ENCODE measurements around the gene NPBWR2. TPM values are rescaled to one million over a fixed set of nuclear protein-coding genes. Genes with fewer than 3 reads are reported as not detected.

The NPBWR2 gene
- total RNA-seq, 1 experiment from 2014 or later = not detected

GRCh38 chr20:64106435-64106961, 867 bp downstream of the NPBWR2 start:
- H3K27ac Mint-ChIP-seq (ENCODE audit: low read depth, unreplicated experiment) = no peak overlapping the region
- H3K36me3 Mint-ChIP-seq (ENCODE audit: insufficient read depth, unreplicated experiment) = peaks cover 5% of the 10 kb centered on the region
- no peaks in the 10 kb centered on the region for H3K9me3 Mint-ChIP-seq (ENCODE audit: unreplicated experiment)
- no TSS peak for BruUV-seq (replicated peaks)
- peaks cover 46% of the 10 kb centered on the region for H3K27me3 Mint-ChIP-seq (ENCODE audit: insufficient read depth, unreplicated experiment)
- POLR2A ChIA-PET = no interaction called here
- intact Hi-C loops (cut with micrococcal nuclease) = no loop called here
- no peaks in the 10 kb centered on the region for H3K4me1 Mint-ChIP-seq (ENCODE audit: insufficient read depth, unreplicated experiment)
- TF ChIP-seq CTCF (IDR thresholded peaks at IDR 0.05; ENCODE audit: unreplicated experiment) = no peak
- no peak overlapping the region for H3K4me3 Mint-ChIP-seq (ENCODE audit: unreplicated experiment)
- CTCF ChIA-PET = interaction anchor here (0.6 to 1.1 kb wide), 2 partner anchors 14 to 710 kb away, joined by 3 read pairs; no protein-coding TSS in a partner anchor
- no peak for DNase-seq (ENCODE audit: unreplicated experiment)

- no peak for DNase-seq (ENCODE audit: unreplicated experiment)
- Mint-ChIP-seq H3K4me1 (ENCODE audit: insufficient read depth, unreplicated experiment) (no peaks in the 10 kb centered on the region), H3K27ac (ENCODE audit: low read depth, unreplicated experiment) (no peak overlapping the region), H3K27me3 (ENCODE audit: insufficient read depth, unreplicated experiment) (peaks cover 52% of the 10 kb centered on the region), H3K9me3 (ENCODE audit: unreplicated experiment) (no peaks in the 10 kb centered on the region), H3K4me3 (ENCODE audit: unreplicated experiment) (no peak overlapping the region), H3K36me3 (ENCODE audit: insufficient read depth, unreplicated experiment) (peaks cover 5% of the 10 kb centered on the region)
- intact Hi-C loops (cut with micrococcal nuclease) = no loop called here
- no peak for TF ChIP-seq CTCF (IDR thresholded peaks at IDR 0.05; ENCODE audit: unreplicated experiment)
- BruUV-seq (replicated peaks) = no TSS peak
- ChIA-PET POLR2A (no interaction called here), CTCF (interaction anchor here (0.6 kb wide), 2 partner anchors 28 to 710 kb away, joined by 3 read pairs; no protein-coding TSS in a partner anchor)
Measured at GRCh38 chr20:64105846-64106434, 1.4 kb downstream of the NPBWR2 start.

DNA sequence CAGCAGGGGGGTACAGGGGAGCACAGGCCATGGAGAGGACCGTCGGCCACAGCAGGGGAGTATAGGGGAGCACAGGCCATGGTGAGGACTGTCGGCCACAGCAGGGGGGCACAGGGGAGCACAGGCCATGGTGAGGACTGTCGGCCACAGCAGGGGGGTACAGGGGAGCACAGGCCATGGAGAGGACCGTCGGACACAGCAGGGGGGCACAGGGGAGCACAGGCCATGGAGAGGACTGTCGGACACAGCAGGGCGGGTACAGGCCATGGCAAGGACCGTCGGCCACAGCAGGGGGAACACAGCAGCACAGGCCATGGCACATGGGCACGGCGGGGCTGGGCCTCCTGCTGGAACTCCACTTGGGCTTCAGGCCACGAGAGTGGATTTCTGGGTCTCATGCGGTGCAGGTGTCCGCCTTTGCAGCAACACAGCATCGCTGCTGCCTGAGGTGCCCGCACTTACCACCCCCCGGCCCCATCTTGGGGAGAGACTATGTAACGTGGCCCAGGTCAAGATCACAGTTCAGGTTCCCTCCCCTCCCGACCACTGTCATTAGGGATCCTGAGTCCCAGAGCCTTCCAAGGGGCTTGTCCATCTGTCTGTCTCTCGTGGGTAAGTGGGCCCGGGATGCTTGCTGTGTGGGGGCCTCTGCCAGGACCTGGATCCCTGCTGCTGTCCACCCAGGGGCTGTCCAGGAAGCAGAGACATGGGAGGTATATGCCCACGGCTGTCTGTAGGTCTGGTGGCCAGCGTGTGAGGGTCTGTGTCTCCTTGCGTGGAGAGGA, 2.5 kb downstream of the NPBWR2 start:
- H3K4me1 Mint-ChIP-seq (ENCODE audit: insufficient read depth, unreplicated experiment) = no peaks in the 10 kb centered on the region
- BruUV-seq (replicated peaks) = no TSS peak
- TF ChIP-seq CTCF (IDR thresholded peaks at IDR 0.05; ENCODE audit: unreplicated experiment) = no peak

GRCh38 chr20:64103871-64104666, 3.3 kb downstream of the NPBWR2 start:
- no TSS peak for BruUV-seq (replicated peaks)
- no peaks in the 10 kb centered on the region for H3K9me3 Mint-ChIP-seq (ENCODE audit: unreplicated experiment)
- POLR2A ChIA-PET = no interaction called here
- H3K4me1 Mint-ChIP-seq (ENCODE audit: insufficient read depth, unreplicated experiment) = no peaks in the 10 kb centered on the region
- H3K27me3 Mint-ChIP-seq (ENCODE audit: insufficient read depth, unreplicated experiment) = peaks cover 56% of the 10 kb centered on the region
- intact Hi-C loops (cut with micrococcal nuclease) = no loop called here
- H3K36me3 Mint-ChIP-seq (ENCODE audit: insufficient read depth, unreplicated experiment) = peaks cover 5% of the 10 kb centered on the region
- no peak overlapping the region for H3K4me3 Mint-ChIP-seq (ENCODE audit: unreplicated experiment)
- H3K27ac Mint-ChIP-seq (ENCODE audit: low read depth, unreplicated experiment) = no peak overlapping the region
- no peak for DNase-seq (ENCODE audit: unreplicated experiment)
- no peak for TF ChIP-seq CTCF (IDR thresholded peaks at IDR 0.05; ENCODE audit: unreplicated experiment)
- CTCF ChIA-PET = interaction anchor here (1.0 kb wide), 1 partner anchor 16 kb away, joined by 7 read pairs; no protein-coding TSS in a partner anchor

More for the DNA sequence above, 2.5 kb downstream of the NPBWR2 start:
- no peaks in the 10 kb centered on the region for H3K9me3 Mint-ChIP-seq (ENCODE audit: unreplicated experiment)
- H3K27ac Mint-ChIP-seq (ENCODE audit: low read depth, unreplicated experiment) = no peak overlapping the region
- CTCF ChIA-PET = interaction anchor here (1.0 kb wide), 1 partner anchor 15 kb away, joined by 7 read pairs; no protein-coding TSS in a partner anchor
- no peak overlapping the region for H3K4me3 Mint-ChIP-seq (ENCODE audit: unreplicated experiment)
- POLR2A ChIA-PET = no interaction called here
- H3K36me3 Mint-ChIP-seq (ENCODE audit: insufficient read depth, unreplicated experiment) = peaks cover 5% of the 10 kb centered on the region
- intact Hi-C loops (cut with micrococcal nuclease) = no loop called here
- no peak for DNase-seq (ENCODE audit: unreplicated experiment)
- peaks cover 56% of the 10 kb centered on the region for H3K27me3 Mint-ChIP-seq (ENCODE audit: insufficient read depth, unreplicated experiment)
